Stimulated activated CD4-positive, alpha-beta T cell treated with anti-CD3 and anti-CD28 coated beads, Interleukin-1b, Interleukin-23, amount 100 ng/mL, for 48 hours (primary cell): ENCODE measurements around the gene SNAPC5.
"Not testable (repeated sequence)": the region's sequence is repeated elsewhere in the genome, so short reads cannot be mapped to it uniquely, and the experiment has no call there.

Experiments
- DNase-seq: peaks from one replicate; pipeline ENCODE4 v3.0.0-alpha.2; 2020

SNAPC5 gene

GRCh38 chr15:66497502-66498455, at the start of gene SNAPC5:
Gene SNAPC5 (minus strand): TSS chr15:66497762. CDS start chr15:66497731, 31 bp downstream.
- peak; percentile 97 for DNase-seq

DNA sequence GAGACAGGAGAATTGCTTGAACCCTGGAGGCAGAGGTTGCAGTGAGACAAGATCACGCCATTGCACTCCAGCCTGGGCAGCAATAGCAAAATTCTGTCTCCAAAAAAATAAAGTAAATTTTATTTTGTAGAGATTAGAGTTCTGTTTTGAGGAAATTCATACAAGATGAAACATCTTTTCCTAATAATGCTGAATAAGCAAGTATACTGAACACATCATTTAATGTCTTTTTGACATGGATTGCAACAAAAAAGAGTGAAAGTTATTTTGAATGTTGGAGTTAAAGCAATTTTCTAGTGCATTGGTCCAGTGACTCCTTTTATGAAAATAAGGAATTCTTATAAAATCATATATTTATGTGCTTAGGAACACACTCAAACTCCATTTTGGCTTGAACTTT, 47.7 kb upstream of the SNAPC5 start:
- DNase-seq: no peak

GRCh38 chr15:66542896-66543295, 45.3 kb upstream of the SNAPC5 start:
- DNase-seq: no peak

DNA sequence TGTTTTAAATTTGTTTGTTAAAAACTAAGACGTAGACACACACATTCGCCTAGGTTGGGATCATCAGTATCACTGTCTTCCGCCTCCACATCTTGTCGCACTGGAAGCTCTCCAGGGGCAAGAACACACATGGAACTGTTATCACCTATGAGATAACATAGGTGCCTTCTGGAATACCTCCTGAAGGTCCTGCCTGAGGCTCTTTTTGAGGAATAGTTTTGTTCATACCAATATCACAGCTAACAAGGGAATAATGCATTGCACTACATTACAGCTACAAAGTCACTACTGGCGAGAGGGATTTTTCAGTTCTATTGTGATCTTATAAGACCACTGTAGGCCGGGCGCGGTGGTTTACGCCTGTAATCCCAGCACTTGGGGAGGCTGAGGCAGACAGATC, 37.5 kb upstream of the SNAPC5 start:
- DNase-seq: no peak

- DNase-seq: no peak
Observed at GRCh38 chr15:66524838-66525237, 27.3 kb upstream of the SNAPC5 start.

- no peak for DNase-seq
Observed at GRCh38 chr15:66523926-66524325, 26.4 kb upstream of the SNAPC5 start.

GRCh38 chr15:66515901-66516322, 18.4 kb upstream of the SNAPC5 start:
- no peak for DNase-seq

- no peak for DNase-seq
Observed at GRCh38 chr15:66514586-66514985, 17.0 kb upstream of the SNAPC5 start.

GRCh38 chr15:66508293-66508883, 10.8 kb upstream of the SNAPC5 start:
- no peak for DNase-seq

- no peak for DNase-seq
Observed at GRCh38 chr15:66505818-66506217, 8.3 kb upstream of the SNAPC5 start.

GRCh38 chr15:66505430-66505811, 7.9 kb upstream of the SNAPC5 start:
- DNase-seq: no peak

- peak; percentile 76 for DNase-seq
Observed at GRCh38 chr15:66504563-66505429, 7.2 kb upstream of the SNAPC5 start, which contains the start of the genes RPL4 and ZWILCH. Gene RPL4 (minus strand): TSS chr15:66504855. CDS start chr15:66504790, 65 bp downstream. Gene ZWILCH (plus strand): TSS chr15:66505326. CDS start chr15:66505339, 13 bp downstream.

DNA sequence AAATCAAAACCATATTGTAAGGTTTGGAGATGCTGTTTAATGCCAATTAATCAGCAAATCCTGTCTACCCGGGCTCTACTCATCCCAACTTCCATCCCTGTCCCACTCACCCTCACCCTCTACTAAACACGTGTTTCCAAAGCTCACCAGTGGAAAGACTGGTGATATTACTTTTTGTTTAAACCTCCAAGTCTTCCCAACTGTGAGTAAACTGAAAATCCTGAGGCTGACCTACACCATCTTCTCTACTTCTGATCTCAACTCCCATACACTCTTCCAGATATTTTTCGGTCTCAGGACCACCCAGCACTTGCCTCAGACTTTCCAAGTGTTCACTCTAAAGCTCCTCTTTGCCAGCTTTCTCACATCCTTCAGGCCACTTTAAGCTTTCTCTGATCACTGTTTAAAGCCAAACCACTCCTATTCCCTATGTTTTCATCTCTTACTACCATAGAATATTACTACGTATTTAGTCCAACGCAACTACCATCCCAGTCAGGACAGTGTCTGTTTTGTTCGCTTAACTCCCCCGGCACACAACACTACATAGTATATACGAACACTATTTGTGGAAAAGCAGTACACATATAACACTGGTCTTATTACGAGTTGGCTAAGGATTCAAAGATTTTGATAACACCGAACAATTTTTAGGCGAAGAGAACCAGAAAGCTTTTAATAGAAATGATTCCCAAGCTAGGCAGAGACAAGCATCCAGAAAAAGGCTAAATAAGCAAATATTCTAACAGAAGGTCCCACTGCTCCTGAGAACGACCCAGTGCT, 6.4 kb upstream of the SNAPC5 start:
- no peak for DNase-seq

- not testable (repeated sequence) for DNase-seq
Observed at GRCh38 chr15:66503041-66503648, 5.6 kb upstream of the SNAPC5 start.

- no peak for DNase-seq
Observed at GRCh38 chr15:66502491-66502890, 4.9 kb upstream of the SNAPC5 start.

GRCh38 chr15:66500346-66500745, 2.8 kb upstream of the SNAPC5 start:
- DNase-seq: not testable (repeated sequence)

DNA sequence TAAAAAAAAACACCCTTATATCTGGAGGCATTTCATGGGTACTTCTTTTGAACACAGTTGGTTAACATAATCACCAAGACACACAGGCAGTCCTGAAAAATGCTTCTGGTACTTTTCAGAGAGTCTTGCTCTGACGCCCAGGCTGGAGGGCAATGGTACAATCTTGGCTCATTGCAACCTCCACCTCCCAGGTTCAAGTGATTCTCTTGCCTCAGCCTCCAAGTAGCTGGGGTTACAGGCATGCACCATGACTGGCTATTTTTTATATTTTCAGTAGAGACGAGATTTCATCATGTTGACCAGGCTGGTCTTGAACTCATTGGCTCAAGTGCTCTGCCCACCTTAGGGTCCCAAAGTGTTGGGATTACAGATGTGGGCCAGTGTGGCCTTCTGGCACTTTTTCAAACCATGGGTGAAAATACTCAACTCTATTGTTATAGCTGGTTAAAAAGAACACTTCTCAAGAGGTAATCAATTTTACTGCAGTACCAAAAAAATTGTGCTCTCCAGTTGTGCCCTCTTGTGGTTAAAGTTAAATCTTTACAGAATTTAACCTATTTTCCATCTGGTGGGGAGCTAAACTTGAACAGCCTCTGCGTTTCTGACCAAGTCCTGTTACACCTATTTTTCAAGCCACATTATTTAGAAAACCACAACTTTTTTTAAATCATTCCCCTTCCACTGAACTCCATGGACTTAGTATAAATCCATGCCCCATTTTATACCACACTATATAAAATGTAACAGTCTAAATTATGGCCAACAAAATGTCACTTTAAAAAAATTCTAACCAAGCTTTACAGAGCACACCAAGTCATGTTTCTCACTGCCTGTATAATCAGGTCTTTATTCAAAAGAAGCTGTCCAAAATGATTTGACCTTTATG, 1.2 kb upstream of the SNAPC5 start:
- no peak for DNase-seq

DNA sequence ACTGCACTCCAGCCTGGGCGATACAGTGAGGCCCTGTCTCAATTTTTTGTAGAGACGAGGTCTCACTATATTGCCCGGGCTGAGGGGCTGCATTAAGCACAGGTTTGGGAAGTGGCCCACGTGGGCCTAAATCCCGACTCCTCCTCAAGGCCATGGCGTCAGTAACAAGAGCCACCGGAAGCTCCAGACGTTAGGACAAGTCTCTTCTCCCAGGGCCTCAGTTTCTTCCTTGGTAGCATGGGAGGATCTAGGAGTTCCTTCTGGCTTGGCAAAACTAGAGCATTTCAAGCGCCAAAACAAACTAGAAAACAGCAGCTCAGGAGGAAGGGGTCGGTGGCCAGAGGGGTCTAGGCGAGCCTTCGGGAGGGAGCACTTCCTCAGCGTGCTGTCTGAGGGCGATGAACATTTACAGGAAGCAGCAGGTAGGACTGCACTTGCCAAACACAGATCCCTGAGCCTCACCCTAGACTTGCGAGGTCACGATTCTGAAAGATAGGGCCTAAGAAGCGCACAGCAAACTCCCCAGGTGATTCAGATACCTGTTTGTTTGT, 536 bp downstream of the SNAPC5 start:
- DNase-seq: no peak

DNA sequence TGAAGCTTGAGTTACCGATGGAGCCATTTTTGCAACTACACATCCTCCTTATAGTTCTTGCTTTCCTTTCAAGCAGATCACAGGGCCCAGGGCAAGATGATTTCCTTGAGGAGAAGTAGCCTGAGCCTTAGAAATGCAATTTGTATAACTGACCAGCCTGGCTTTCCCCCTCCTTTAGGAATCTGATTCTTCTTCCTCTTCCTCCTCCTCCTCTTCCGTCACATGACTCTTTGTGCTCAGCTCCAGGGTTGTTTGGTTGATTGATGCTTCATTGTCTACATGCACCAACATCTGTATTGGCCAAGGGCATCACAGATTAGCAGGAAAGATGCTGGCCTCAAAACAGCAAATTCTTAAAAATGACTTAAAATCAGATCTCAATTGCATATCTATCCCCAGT, 3.3 kb downstream of the SNAPC5 start:
- DNase-seq: no peak

GRCh38 chr15:66491846-66492245, 5.7 kb downstream of the SNAPC5 start:
- no peak for DNase-seq
